Suprapubic skin (tissue), 4 donors: ENCODE results near the gene MTERF2. TPM values are rescaled to one million over a fixed set of nuclear protein-coding genes. Genes with fewer than 3 reads are reported as not detected.

Experiments used
- DNase-seq, 2 donors: peaks; one replicate each; pipeline ENCODE4 v3.0.0-alpha.2; 2019; ENCODE audit warnings: low spot score in 2 of 2
- H3K27ac ChIP-seq: fragments of 200-600 bp; sonication (generic); one replicate; pipeline ENCODE4 v1.5.1; 2019
- H3K27me3 ChIP-seq: fragments of 200-600 bp; sonication (generic); one replicate; pipeline ENCODE4 v1.5.1; 2019
- H3K36me3 ChIP-seq: fragments of 200-600 bp; sonication (generic); one replicate; pipeline ENCODE4 v1.5.1; 2019
- H3K4me1 ChIP-seq: fragments of 200-600 bp; sonication (generic); one replicate; pipeline ENCODE4 v1.5.1; 2019
- H3K4me3 ChIP-seq: fragments of 200-600 bp; sonication (generic); one replicate; pipeline ENCODE4 v1.5.1; 2019; ENCODE audit warnings: mild to moderate bottlenecking
- H3K9me3 ChIP-seq: fragments of 200-600 bp; sonication (generic); one replicate; pipeline ENCODE4 v1.5.1; 2019
- EP300 ChIP-seq: sonication (generic); formaldehyde crosslinking; IDR thresholded peaks from one replicate; pipeline ENCODE4 v1.6.1; 2017; ENCODE audit warnings: antibody characterized with exemption
- POLR2A ChIP-seq, 2 donors: fragments of 450-650 bp; IDR thresholded peaks; one replicate each; pipeline ENCODE4 v1.6.1; 2017; ENCODE audit warnings: antibody characterized with exemption in 2 of 2, mild to moderate bottlenecking in 2 of 2, moderate library complexity in 2 of 2
- POLR2AphosphoS5 ChIP-seq, 3 donors: sonication (generic); formaldehyde crosslinking; IDR thresholded peaks; one replicate each; pipeline ENCODE4 v1.6.1; 2017; ENCODE audit warnings: antibody characterized with exemption in 3 of 3
- WGBS: methylation state at CpG from one replicate; pipeline ENCODE4 v1.1.5; 2018; 5-methylcytosine and 5-hydroxymethylcytosine counted together
- total RNA-seq, 4 donors: library from RNA; depleted of rRNA; stranded (reverse); fragments of >200 nt; gene quantifications; one replicate each; pipeline ENCODE4 v1.1.0, GENCODE V29; 2016
- TF ChIP-seq, protein P1 (sequence below), 2 donors: fragments of 200-600 bp in 1 of 2; fragments of 450-650 bp in 1 of 2; sonication (generic) in 1 of 2; IDR thresholded peaks; one replicate each; pipeline ENCODE4 v1.5.1; 2016 to 2019; ENCODE audit warnings: antibody characterized with exemption in 2 of 2, mild to moderate bottlenecking in 1 of 2, moderate library complexity in 1 of 2

MTERF2 gene, protein sequence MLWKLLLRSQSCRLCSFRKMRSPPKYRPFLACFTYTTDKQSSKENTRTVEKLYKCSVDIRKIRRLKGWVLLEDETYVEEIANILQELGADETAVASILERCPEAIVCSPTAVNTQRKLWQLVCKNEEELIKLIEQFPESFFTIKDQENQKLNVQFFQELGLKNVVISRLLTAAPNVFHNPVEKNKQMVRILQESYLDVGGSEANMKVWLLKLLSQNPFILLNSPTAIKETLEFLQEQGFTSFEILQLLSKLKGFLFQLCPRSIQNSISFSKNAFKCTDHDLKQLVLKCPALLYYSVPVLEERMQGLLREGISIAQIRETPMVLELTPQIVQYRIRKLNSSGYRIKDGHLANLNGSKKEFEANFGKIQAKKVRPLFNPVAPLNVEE
- 10 to 100 TPM in 3 of 4 donors, 1 to 10 TPM in 1; 9.4 to 20.7 (median 16.3) TPM for total RNA-seq

- no peaks in the 10 kb centered on the region for H3K9me3 ChIP-seq
- peak; percentile 96 for DNase-seq
- H3K36me3 ChIP-seq: peaks cover 7% of the 10 kb centered on the region
- H3K27me3 ChIP-seq: no peaks in the 10 kb centered on the region
- peaks cover 32% of the 10 kb centered on the region for H3K4me1 ChIP-seq
- TF ChIP-seq, protein P1, sequence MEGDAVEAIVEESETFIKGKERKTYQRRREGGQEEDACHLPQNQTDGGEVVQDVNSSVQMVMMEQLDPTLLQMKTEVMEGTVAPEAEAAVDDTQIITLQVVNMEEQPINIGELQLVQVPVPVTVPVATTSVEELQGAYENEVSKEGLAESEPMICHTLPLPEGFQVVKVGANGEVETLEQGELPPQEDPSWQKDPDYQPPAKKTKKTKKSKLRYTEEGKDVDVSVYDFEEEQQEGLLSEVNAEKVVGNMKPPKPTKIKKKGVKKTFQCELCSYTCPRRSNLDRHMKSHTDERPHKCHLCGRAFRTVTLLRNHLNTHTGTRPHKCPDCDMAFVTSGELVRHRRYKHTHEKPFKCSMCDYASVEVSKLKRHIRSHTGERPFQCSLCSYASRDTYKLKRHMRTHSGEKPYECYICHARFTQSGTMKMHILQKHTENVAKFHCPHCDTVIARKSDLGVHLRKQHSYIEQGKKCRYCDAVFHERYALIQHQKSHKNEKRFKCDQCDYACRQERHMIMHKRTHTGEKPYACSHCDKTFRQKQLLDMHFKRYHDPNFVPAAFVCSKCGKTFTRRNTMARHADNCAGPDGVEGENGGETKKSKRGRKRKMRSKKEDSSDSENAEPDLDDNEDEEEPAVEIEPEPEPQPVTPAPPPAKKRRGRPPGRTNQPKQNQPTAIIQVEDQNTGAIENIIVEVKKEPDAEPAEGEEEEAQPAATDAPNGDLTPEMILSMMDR (IDR thresholded peaks at IDR 0.05): no peak
- TF ChIP-seq POLR2A (IDR thresholded peaks at IDR 0.05) (peak in 1 of 2 donors; percentile 74), POLR2AphosphoS5 (IDR thresholded peaks at IDR 0.05) (peak in 2 of 3 donors; percentile 7 to 57), EP300 (no peak)
- WGBS: under 1% methylated on average over 43 of the region's 50 CpGs
- peak within 1 kb of the TSS; percentile 75 for H3K4me3 ChIP-seq
- peak within 1 kb of the TSS; percentile 92 for H3K27ac ChIP-seq
Observed at GRCh38 chr12:106986625-106987389, at the start of gene MTERF2. TSS of gene MTERF2 (minus strand) at chr12:106987146. CDS start at chr12:106978714, 8,432 bp downstream.

GRCh38 chr12:107035733-107036132 lies 48.8 kb upstream of the MTERF2 start:
- H3K4me1 ChIP-seq: peaks cover 4% of the 10 kb centered on the region
- WGBS: 95% methylated on average over 2 of the region's 2 CpGs
- no peaks in the 10 kb centered on the region for H3K27me3 ChIP-seq
- no peaks in the 10 kb centered on the region for H3K9me3 ChIP-seq
- DNase-seq: no peak
- TF ChIP-seq POLR2A (IDR thresholded peaks at IDR 0.05) (no peak), POLR2AphosphoS5 (IDR thresholded peaks at IDR 0.05) (no peak), EP300 (no peak)
- TF ChIP-seq, protein P1 (IDR thresholded peaks at IDR 0.05): no peak
- no peaks in the 10 kb centered on the region for H3K36me3 ChIP-seq
- H3K4me3 ChIP-seq: no peak overlapping the region
- H3K27ac ChIP-seq: no peak overlapping the region

- TF ChIP-seq EP300 (no peak), POLR2A (IDR thresholded peaks at IDR 0.05) (no peak), POLR2AphosphoS5 (IDR thresholded peaks at IDR 0.05) (no peak)
- TF ChIP-seq, protein P1 (IDR thresholded peaks at IDR 0.05): no peak
- Histone ChIP-seq H3K36me3 (no peaks in the 10 kb centered on the region), H3K27ac (no peak overlapping the region), H3K9me3 (no peaks in the 10 kb centered on the region), H3K4me1 (peaks cover 16% of the 10 kb centered on the region), H3K4me3 (no peak overlapping the region), H3K27me3 (no peaks in the 10 kb centered on the region)
- DNase-seq: no peak
- WGBS: 93% methylated on average over 9 of the region's 9 CpGs
Observed at GRCh38 chr12:107033758-107034739, 47.1 kb upstream of the MTERF2 start.

DNA sequence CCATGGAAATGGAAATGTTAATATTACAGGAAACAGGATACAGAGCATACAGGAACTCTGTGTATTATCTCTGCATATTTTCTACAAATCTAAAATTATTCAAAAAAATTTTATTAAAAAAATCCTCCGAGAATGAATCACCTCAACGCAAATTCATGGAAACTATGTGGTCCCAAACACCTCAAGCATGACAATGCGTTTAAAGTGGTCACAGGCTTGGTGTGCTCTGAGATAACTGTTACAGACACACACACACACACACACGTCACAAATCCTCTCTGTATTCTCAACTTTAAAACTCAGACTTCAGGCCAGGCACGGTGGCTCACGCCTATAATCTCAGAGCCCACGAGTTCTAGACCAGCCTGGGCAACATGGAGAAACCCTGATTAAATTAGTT lies 45.3 kb upstream of the MTERF2 start:
- no peaks in the 10 kb centered on the region for H3K27me3 ChIP-seq
- H3K9me3 ChIP-seq: no peaks in the 10 kb centered on the region
- TF ChIP-seq POLR2A (IDR thresholded peaks at IDR 0.05): no peak
- no peak for TF ChIP-seq POLR2AphosphoS5 (IDR thresholded peaks at IDR 0.05)
- no peak for TF ChIP-seq EP300
- TF ChIP-seq, protein P1 (IDR thresholded peaks at IDR 0.05): no peak
- WGBS: 80% methylated on average over 7 of the region's 7 CpGs
- H3K4me1 ChIP-seq: peaks cover 34% of the 10 kb centered on the region
- H3K27ac ChIP-seq: no peak overlapping the region
- H3K36me3 ChIP-seq: no peaks in the 10 kb centered on the region
- DNase-seq: no peak
- H3K4me3 ChIP-seq: no peak overlapping the region
